ENCODE results near the gene MRPS23.
A peak's percentile ranks its signal among the peaks of the same experiment; 100 is the strongest.
"Not testable (repeated sequence)": the region's sequence is repeated elsewhere in the genome, so short reads cannot be mapped to it uniquely, and the experiment has no call there.

The MRPS23 gene

DNA sequence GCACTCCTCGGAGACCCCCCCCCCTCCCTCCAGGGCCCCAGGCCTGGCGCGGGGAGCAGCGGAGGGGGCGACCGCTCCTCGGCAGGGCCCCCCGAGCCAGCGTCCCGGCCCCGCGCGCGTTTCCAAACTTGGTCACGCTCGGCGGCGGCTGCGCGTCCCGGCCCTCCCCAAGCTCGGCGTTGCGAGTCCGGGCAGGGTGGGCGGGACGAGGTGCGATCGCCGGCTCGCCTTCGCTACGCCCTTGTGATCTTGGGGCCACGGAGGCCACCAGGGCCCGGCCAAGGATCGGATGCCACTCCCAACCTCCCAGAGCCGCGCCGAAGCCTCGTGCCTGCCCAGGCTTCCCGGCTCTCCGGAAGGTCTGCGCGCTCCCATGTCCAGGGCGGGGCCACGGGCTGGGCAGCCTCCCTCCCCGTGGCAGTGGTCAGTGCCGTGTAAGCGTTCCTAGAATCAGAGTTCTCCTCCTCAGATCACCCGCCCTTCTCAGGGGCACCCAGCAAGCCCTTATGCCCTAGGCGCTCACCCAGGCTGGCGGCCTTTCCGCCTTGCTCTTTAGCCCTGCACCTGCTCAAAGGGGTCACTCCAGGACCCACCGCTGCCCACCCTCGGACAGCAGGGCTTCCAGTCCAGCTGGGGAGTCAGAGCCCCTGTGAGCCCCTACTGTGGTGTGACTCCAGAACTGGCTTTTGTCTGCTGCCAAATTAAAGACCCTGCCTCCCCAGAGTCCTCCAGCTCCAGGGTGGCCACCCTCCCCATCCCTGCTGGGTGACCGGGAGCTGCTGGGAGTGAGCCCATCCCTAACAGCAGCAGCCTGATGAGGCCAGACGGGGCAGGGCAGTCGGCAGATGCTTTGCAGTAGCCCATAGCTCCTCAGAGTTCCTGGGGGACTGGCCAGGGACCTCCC is 12.2 kb upstream of the MRPS23 start:
- DNase-seq = no peak

DNA sequence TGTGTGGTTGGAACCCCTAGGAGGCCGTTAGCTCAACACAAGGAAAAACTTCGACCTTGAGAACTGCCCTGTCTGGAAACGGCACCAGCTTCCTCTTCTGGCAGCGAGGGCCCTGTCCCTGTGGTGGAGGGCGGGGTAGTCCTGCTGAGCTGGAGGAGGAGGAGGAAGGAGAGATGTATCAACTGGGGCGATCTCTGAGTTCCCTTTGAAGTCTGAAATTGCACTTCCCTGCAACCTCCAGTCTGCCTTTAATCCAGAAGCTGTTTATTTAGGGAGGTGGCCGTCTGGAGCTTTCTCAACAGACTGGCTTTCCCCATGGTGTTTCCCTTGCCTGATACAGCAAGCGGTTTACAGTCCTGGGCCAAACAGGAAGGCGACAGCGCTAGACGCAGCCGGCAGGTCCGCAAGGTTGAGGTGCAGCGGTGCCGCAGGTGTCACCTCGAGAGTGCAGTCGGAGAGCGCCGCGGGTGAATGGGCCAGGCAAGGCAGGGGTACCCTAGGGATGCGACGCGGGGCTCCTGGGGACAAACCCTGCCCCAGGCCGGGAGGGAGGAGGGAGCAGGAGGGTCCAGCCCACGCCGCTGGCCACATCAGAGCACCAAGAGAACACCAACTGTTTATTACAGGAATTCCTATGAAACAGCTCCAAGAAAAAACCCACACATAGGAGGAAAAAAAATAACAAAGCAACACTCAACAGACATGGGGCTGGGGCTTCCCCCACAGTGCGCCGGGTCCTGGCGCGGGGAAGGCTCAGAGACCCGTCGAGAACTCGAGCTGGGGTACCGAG is 11.4 kb upstream of the MRPS23 start:
- DNase-seq = peak; percentile 37 to 65

DNA sequence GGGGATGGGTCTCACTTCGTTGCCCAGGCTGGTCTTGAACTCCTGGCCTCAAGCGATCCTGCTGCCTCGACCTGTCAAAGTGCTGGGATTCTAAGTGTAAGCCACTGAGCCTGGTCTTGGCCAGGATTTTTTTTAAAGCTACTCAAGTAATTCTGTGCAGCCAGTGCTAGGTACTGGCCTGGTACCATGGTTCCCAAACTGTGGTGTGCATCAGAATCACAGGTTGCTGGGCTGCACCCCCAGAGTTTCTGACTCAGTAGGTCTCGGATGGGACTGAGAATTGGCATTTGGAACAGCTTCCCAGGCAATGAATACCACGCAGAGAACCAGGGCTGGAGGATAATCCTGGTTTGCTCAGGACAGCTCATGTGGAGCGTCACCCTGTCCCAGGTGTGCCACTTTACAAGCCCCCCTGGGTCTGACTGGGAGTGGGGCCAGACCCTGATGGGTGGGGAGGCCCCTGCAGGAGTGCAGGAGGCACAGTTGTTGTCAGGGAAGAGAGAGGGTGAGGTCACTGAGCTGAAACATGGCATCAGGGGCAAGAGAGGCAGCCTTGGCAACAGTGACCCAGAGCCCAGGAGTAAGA is 10.7 kb upstream of the MRPS23 start:
- DNase-seq = no peak

DNA sequence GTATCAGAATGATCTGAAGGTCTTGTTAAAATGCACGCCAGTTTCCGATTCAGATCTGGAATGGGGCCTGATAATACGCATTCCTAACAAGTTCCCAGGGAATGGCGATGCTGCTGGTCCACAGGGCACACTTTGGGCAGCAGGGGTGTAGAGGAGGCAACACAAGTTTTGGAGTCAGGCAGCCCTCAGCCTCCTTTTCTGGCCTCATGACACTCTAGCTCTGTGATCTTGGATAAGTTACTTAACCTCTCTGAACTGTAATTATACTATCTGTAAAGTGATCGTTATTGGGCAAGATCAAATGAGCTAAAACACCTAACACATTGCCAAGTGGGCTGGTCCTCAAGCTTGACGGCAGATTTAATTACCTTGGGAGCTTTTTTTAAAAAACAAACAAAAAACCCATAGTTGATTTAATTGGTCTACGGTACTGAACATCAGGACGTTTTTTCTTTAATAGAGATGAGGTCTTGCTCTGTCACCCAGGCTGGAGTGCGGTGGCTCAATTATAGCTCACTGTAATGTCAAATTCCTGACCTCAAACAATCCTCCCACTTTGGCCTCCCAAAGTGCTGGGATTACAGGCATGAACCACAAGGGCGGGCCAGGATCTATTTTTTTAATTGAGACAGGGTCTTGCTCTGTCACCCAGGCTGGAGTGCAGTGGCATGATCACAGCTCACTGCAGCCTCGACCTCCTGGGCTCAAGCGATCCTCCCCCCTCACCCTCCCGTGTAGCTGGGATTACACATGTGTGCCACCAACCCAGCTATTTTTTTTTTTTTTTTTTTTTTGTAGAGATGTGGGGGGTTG is 10.0 kb upstream of the MRPS23 start:
- no peak for DNase-seq

DNA sequence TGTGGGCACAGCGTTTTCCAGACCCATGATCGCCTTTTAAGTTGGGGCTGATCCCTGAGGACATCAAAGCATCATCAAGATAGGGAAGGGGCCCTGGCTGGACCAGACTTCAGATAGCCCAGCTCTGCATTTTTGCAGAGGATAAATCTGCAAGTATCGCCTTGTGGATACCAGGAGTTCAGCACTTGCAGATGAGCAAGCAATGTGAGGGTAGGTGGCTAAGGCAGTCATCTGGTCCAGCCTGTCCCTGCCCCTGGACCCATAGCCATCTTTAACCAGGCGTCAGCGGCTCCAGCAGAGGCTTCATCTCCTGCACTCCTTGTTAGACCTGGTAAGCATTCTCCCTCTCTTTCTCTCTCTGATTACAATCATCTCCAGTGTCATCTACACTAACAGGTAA is 9.0 kb upstream of the MRPS23 start:
- no peak for DNase-seq

DNA sequence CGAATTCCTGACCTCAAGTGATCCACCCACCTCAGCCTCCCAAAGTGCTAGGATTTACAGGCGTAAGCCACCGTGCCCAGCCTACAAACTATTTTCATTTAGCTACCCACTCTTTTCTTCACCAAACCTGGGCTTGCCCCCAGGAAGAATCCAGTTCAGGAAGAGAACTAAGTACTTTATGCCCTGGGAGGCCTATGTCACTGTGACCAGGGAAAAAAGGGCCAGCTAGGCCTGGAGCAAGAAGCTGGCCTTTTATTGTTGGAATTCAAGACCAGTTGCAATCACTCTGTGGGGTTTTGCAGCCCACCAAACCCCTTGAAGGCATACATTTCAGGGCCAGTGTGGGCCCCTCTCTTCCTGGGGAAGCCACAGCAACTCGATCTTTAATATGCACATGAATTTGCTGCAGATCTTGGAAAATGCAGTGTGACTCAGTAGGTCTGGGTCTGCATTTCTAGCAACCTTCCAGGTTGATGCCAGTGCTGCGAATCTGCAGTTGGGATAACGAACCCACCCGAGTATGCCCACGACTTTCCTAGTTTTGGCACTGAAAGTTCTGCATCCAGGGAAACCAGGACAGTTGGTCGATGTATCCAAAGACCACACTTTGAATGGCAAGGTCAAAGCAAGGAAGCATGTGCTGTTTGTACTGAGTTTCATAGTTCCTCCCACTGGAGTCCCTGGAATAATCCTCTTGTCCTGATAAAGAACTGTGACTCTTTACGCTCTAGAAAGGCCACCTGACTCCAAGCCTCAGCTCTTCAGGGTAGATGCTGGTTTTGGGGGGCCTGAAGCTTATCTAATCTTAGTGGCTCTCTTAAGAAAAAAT is 7.2 kb upstream of the MRPS23 start:
- DNase-seq = no peak

DNA sequence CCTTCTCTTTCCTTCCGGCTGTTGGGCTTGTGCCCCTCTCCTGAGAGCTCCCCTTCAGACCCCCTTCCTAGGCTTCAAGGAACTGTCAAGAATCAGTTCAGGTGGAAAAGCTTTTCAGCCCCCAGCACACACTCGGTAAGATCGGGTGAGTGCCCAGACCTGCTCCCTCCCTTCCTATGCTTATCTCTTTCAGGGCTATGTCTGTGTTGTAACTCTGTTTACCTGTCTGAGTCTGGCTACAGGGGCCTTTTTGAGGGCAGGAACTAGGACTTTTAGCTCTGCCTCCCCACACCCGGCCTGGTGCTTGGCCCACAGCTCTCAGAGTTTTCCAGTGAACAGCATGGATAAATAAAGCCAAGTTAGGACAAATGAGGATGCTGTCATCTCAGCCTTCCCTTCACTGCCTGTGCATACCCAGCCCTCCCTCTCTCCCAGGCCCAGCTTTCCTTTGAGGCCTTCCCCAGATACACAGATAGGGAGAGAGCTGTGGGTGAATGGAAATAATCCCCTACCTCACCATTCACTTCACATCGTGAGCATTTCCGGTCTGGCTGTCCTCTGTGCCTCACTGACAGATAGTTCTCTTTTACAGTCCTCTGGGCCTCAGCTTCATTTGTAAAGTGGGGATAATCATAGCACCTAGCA is 5.7 kb upstream of the MRPS23 start:
- no peak for DNase-seq

DNA sequence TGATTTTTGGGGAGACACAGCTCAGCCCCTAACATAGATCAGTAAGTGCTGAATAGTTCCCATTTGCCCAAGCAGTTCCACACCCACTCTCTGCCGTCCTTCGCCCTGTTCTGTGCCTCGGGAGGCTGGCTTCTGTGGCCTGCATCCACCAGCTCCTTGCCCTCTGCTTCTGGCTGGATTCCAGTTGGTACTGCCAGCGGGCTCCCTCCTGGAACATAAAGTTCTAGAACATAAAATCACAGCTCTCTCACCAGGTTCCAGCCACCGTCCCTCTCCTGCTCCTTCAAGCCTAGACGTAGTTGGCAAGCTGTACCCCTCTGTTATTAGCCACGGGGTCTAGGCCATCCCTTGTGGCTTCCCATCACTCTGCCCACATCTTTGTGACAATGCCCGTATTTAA is 3.9 kb upstream of the MRPS23 start:
- DNase-seq = no peak

DNA sequence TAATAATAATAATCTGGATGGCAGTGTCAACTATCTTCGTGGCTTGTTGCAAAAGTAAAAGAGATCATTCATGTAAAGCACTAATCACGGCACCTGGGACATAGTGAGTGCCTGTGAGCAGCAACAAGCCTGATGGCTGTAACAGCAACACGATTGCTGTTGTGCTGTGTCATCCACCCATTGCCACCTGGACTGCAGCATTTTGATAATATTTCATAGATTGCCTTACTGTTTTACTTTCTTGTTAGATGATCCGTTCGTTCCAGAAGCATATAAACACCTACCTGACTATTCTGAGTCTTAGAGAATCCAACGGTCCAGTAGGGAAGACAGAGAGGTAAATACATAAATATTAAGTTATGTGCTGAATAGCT is 3.1 kb upstream of the MRPS23 start:
- DNase-seq = no peak

DNA sequence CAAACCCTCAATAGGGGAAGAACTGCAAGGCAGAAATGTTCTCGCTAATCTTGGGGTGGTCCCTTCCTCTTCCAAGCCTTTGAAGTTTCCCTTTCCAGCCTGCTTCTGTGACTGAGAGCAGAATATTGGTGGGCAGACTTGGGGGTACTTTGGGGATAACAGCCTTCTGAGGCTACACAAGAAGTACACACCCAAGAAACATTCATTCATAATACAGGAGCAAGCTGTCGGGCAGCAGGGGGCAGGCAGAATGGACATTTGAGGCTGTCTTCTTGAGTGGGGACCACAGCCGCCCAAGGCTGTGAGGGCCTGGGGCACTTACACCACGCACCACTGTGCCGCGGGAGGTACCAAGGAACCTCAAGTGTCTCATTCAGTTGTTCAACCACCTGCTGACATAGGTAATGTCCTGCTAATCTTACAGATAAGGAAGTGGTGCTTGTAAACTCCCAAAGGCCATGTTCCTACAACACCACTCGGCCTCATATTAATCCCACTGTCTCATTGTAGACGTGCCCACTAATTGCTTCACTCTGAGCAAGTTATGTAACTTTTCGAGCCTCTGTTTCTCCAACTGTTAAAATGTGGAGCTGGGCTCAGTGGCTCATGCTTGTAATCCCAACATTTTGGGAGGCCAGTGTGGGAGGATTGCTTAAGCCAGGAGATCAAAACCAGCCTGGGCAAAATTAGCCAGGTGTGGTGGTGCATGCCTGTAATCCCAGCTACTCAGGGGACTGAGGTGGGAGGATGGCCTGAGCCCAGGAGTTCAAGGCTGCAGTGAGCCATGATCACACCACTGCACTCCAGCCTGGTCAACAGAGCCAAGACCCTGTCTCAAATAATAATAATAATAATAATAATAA is 2.5 kb upstream of the MRPS23 start:
- DNase-seq = no peak

DNA sequence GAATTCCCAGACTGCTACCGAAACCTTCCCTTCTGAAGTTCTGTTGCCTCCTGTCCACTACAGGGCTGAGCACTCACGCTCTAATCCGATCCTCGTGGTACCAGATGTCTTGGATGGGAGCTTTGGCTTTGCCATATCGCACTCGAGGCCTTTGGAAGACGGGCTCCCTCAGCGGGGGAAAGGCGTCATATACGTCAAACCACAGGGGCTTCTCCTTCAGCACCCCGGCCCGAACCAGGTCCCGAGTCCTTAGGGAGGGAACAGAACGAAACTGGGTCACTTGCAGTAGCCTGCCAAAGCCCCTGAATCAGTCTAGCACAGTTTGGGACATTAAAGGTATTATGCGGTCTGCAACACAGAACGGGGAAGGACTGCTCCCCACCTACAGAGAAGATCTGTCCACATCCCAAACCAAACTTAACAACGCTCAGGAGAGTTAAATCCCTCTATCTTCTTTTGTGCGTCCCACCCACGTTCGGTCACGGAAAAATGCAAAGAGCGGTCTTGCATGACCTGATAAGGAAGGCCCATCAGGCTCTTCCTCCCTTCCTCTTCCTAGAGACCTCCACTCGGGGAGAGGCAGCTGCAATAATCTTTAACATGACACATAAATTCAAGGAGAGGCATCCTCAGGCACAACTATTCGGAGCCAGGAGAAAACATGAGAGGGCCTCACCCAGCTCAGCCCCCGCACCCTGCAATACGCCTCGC is 526 bp downstream of the MRPS23 start:
- DNase-seq = no peak

DNA sequence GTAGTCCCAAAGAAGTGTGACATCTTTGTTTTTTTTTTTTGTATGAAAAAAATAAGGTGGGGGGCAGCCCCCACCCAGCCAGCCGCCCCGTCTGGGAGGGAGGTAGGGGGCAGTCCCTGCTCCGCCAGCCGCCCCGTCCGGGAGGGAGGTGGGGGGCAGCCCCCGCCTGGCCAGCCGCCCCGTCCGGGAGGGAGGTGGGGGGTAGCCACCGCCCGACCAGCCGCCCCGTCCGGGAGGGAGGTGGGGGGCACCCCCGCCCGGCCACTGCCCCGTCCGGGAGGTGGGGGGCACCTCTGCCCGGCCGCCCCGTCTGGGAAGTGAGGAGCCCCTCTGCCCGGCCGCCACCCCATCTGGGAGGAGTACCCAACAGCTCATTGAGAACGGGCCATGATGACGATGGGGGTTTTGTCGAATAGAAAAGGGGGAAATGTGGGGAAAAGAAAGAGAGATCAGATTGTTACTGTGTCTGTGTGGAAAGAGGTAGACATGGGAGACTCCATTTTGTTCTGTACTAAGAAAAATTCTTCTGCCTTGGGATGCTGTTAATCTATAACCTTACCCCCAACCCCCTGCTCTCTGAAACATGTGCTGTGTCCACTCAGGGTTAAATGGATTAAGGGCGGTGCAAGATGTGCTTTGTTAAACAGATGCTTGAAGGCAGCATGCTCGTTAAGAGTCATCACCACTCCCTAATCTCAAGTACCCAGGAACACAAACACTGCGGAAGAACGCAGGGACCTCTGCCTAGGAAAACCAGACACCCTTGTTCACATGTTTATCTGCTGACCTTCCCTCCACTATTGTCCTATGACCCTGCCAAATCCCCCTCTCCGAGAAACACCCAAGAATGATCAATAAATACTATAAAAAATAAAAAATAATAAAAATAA is 3.5 kb downstream of the MRPS23 start:
- not testable (repeated sequence) for DNase-seq

DNA sequence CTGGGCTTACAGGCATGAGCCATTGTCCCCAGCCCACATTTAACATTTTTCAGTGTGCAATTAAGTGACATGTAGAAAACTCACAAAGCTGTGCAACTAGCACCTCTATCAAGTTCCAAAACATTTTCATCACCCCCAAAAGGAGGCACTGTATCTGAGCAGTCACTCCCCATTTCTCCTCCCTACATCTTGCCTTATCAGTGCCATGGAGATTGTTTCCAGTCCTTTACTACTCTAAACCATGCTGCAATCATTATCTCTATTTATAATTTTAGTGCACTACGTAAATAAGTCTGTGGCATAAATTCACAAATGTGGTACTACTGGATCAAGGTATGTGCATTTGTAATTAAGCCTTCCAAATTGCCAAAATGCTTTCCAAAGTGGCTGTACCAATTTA is 7.6 kb downstream of the MRPS23 start:
- no peak for DNase-seq

DNA sequence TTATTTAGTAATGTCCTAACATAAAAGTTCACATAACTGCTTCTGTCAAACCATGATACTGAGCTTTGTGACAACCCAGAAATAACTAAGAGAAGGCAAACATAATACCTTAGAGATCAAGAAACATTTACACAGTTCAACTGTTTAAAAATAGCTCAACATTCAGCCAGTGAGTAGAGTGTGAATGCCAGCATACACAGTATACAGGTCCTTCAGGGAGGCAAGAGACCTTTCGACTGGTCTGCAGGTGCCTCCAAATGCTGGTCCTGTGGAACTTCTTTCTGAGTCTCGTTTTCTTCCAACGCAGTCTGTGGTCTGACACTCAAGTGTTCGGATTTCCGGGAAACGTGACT is 10.3 kb downstream of the MRPS23 start:
- no peak for DNase-seq

DNA sequence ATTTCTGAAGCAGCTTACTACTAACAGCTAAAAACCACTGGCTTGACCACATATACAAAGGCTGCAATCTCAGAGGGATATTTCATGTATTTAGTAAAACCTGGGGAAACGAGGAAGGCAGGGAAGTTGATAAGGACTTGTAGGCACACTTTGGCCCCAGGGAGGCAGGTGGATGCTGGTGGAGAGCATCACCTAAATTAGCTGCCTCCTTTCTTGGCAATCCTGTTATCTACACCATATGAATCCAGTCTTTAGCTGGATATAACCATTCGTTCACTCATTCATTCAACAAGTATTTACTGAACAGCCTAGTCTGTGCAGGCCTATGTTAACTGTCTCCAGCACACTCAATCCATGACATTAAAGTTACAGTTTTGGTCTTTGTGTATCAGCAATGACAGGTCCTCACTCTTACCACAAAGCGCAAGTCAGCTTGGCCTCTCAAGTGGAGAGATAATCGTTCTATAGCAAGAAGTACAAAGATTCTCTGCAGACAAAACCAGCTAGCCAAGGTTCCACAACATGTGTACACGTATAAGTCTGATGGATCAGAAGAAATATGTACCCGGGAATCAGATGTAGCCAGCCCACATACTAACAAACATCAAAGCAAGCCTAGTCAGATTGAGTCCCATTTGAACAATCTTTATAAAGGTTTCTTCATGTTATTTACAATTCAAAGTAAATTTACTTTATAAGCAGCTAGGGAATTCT is 10.8 kb downstream of the MRPS23 start:
- no peak for DNase-seq

DNA sequence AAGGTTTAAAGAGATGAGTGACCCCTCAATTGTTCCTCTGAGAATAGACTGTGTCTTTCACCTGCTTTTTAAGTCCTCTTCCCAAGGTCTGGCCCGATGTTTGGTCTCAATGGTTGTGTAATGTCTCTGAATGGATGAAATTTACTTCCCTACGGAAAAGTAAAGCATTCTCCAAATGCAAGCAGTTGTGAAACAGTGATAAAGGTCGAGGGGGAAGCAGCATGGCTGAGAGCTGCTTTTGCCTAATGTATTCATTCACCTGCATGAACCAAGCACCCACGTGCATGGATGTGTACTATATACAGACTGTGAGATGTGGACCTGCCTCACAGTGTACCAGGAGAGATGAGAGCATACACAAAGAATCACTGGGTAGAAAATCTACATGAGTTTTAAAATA is 11.4 kb downstream of the MRPS23 start:
- no peak for DNase-seq

DNA sequence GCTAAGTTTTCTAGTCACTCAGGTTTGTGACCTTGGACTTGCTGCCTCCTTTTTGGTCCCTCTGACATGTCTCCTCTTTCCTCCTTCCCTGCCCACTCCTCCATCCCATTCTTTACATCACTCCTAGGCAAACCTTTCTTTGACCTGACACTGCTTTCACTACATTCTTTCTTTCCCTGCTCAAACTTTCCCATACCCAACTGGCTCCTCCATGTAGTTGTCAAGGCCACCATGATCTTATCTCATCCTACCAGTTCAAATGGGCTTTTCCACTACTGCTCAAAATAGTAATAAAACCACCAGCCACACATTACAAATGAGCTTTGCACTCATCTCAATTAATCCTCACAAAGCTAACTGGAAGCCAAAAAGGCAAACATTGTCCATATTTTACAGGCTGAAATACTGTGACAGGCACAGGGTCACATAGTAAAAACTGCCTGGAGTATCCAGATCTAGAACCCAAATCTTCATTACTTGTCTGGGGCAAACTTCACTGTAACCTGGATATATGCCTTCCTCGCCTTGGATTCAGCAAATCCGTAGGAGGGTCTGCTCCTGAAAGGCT is 14.4 kb downstream of the MRPS23 start:
- no peak for DNase-seq
